DND-41 (cell line): ENCODE results near the gene METTL2A.

Source experiments
- EZH2 ChIP-seq: IDR thresholded peaks from 3 replicates; pipeline ENCODE4 v1.6.1; 2012; ENCODE audit warnings: borderline replicate concordance, low read depth, mild to moderate bottlenecking, moderate library complexity, low read length, inconsistent platforms; ENCODE audit not compliant: severe bottlenecking
- TF ChIP-seq, protein P1 (sequence below): IDR thresholded peaks from 2 replicates; pipeline ENCODE4 v1.5.1; 2012; ENCODE audit warnings: borderline replicate concordance, low read length, moderate library complexity, mild to moderate bottlenecking; ENCODE audit not compliant: poor library complexity, severe bottlenecking; ENCODE audit errors: extremely low read depth

- no peak for TF ChIP-seq EZH2
- TF ChIP-seq, protein P1, sequence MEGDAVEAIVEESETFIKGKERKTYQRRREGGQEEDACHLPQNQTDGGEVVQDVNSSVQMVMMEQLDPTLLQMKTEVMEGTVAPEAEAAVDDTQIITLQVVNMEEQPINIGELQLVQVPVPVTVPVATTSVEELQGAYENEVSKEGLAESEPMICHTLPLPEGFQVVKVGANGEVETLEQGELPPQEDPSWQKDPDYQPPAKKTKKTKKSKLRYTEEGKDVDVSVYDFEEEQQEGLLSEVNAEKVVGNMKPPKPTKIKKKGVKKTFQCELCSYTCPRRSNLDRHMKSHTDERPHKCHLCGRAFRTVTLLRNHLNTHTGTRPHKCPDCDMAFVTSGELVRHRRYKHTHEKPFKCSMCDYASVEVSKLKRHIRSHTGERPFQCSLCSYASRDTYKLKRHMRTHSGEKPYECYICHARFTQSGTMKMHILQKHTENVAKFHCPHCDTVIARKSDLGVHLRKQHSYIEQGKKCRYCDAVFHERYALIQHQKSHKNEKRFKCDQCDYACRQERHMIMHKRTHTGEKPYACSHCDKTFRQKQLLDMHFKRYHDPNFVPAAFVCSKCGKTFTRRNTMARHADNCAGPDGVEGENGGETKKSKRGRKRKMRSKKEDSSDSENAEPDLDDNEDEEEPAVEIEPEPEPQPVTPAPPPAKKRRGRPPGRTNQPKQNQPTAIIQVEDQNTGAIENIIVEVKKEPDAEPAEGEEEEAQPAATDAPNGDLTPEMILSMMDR: no peak
Measured at GRCh38 chr17:62381561-62381960, 42.1 kb upstream of the METTL2A start.
